Measurements from ENCODE around the gene FCRL6.

FCRL6 gene

GRCh38 chr1:159800177-159800930 lies 1.8 kb upstream of the FCRL6 start:
- DNase-seq = no peak

- no peak for DNase-seq
These were observed 2.0 kb downstream of the FCRL6 start for GRCh38 chr1:159803956-159804689.

GRCh38 chr1:159804924-159805323 lies 2.8 kb downstream of the FCRL6 start:
- no peak for DNase-seq

- no peak for DNase-seq
These were observed 13.8 kb downstream of the FCRL6 start for GRCh38 chr1:159815926-159816325.

GRCh38 chr1:159817276-159818041 lies 15.3 kb downstream of the FCRL6 start:
- peak in 1 of 2 donors; percentile 19 for DNase-seq

GRCh38 chr1:159821171-159821867 lies 19.2 kb downstream of the FCRL6 start:
- peak; percentile 47 to 48 for DNase-seq

GRCh38 chr1:159823406-159823805 lies 21.2 kb downstream of the FCRL6 start:
- no peak for DNase-seq

- no peak for DNase-seq
These were observed 23.4 kb downstream of the FCRL6 start for GRCh38 chr1:159825564-159825963.

- DNase-seq = peak; percentile 90 to 97
These were observed 24.4 kb downstream of the FCRL6 start, which contains the start of gene SLAMF8 for GRCh38 chr1:159826441-159827101. Gene SLAMF8 (plus strand): TSS chr1:159826873. CDS start chr1:159826899, 26 bp downstream.

GRCh38 chr1:159827102-159827490 lies 24.9 kb downstream of the FCRL6 start:
- no peak for DNase-seq

- DNase-seq = no peak
These were observed 25.4 kb downstream of the FCRL6 start for GRCh38 chr1:159827549-159827948.

- no peak for DNase-seq
These were observed 26.0 kb downstream of the FCRL6 start for GRCh38 chr1:159828176-159828575.

GRCh38 chr1:159828581-159829272 lies 26.6 kb downstream of the FCRL6 start:
- peak; percentile 91 to 92 for DNase-seq

- DNase-seq = peak; percentile 81 to 82
These were observed 27.1 kb downstream of the FCRL6 start for GRCh38 chr1:159829273-159829634.

GRCh38 chr1:159829822-159830465 lies 27.8 kb downstream of the FCRL6 start:
- no peak for DNase-seq

GRCh38 chr1:159830722-159831121 lies 28.6 kb downstream of the FCRL6 start:
- DNase-seq = peak; percentile 64 to 70

GRCh38 chr1:159831412-159832141 lies 29.4 kb downstream of the FCRL6 start:
- no peak for DNase-seq

- DNase-seq = no peak
These were observed 30.1 kb downstream of the FCRL6 start for GRCh38 chr1:159832309-159832708.

GRCh38 chr1:159835356-159835755 lies 33.2 kb downstream of the FCRL6 start:
- DNase-seq = no peak

- DNase-seq = no peak
These were observed 33.8 kb downstream of the FCRL6 start for GRCh38 chr1:159835862-159836525.

Measured in inflammatory macrophage treated with lipopolysaccharide for 1 hour (primary cell).